Suprapubic skin (tissue), 4 donors: ENCODE data around the gene WHAMM. TPM values are rescaled to one million over a fixed set of nuclear protein-coding genes. Genes with fewer than 3 reads are reported as not detected.

Source experiments
- DNase-seq, 2 donors: peaks; one replicate each; pipeline ENCODE4 v3.0.0-alpha.2; 2019; ENCODE audit warnings: low spot score in 2 of 2
- H3K27ac ChIP-seq: fragments of 200-600 bp; sonication (generic); one replicate; pipeline ENCODE4 v1.5.1; 2019
- H3K27me3 ChIP-seq: fragments of 200-600 bp; sonication (generic); one replicate; pipeline ENCODE4 v1.5.1; 2019
- H3K36me3 ChIP-seq: fragments of 200-600 bp; sonication (generic); one replicate; pipeline ENCODE4 v1.5.1; 2019
- H3K4me1 ChIP-seq: fragments of 200-600 bp; sonication (generic); one replicate; pipeline ENCODE4 v1.5.1; 2019
- H3K4me3 ChIP-seq: fragments of 200-600 bp; sonication (generic); one replicate; pipeline ENCODE4 v1.5.1; 2019; ENCODE audit warnings: mild to moderate bottlenecking
- H3K9me3 ChIP-seq: fragments of 200-600 bp; sonication (generic); one replicate; pipeline ENCODE4 v1.5.1; 2019
- CTCF ChIP-seq, 2 donors: fragments of 200-600 bp in 1 of 2; fragments of 450-650 bp in 1 of 2; sonication (generic) in 1 of 2; IDR thresholded peaks; one replicate each; pipeline ENCODE4 v1.5.1; 2016 to 2019; ENCODE audit warnings: antibody characterized with exemption in 2 of 2, mild to moderate bottlenecking in 1 of 2, moderate library complexity in 1 of 2
- EP300 ChIP-seq: sonication (generic); formaldehyde crosslinking; IDR thresholded peaks from one replicate; pipeline ENCODE4 v1.6.1; 2017; ENCODE audit warnings: antibody characterized with exemption
- POLR2A ChIP-seq, 2 donors: fragments of 450-650 bp; IDR thresholded peaks; one replicate each; pipeline ENCODE4 v1.6.1; 2017; ENCODE audit warnings: antibody characterized with exemption in 2 of 2, mild to moderate bottlenecking in 2 of 2, moderate library complexity in 2 of 2
- POLR2AphosphoS5 ChIP-seq, 3 donors: sonication (generic); formaldehyde crosslinking; IDR thresholded peaks; one replicate each; pipeline ENCODE4 v1.6.1; 2017; ENCODE audit warnings: antibody characterized with exemption in 3 of 3
- WGBS: methylation state at CpG from one replicate; pipeline ENCODE4 v1.1.5; 2018; 5-methylcytosine and 5-hydroxymethylcytosine counted together
- total RNA-seq, 4 donors: library from RNA; depleted of rRNA; stranded (reverse); fragments of >200 nt; gene quantifications; one replicate each; pipeline ENCODE4 v1.1.0, GENCODE V29; 2016

WHAMM gene
- total RNA-seq, 4 donors from 2014 or later: 8.1 to 15.9 (median 10.4) TPM

GRCh38 chr15:82851981-82852511 lies 42.6 kb downstream of the WHAMM start:
- DNase-seq: peak in 1 of 2 donors; percentile 30
- WGBS: 89% methylated on average over 8 of the region's 9 CpGs
- Histone ChIP-seq H3K27ac (no peak overlapping the region), H3K4me1 (peaks cover 13% of the 10 kb centered on the region), H3K27me3 (no peaks in the 10 kb centered on the region), H3K9me3 (no peaks in the 10 kb centered on the region), H3K36me3 (no peaks in the 10 kb centered on the region), H3K4me3 (no peak overlapping the region)
- no peak for TF ChIP-seq POLR2AphosphoS5 (IDR thresholded peaks at IDR 0.05)
- TF ChIP-seq EP300: no peak

- H3K27ac ChIP-seq: no peak overlapping the region
- TF ChIP-seq POLR2A (IDR thresholded peaks at IDR 0.05) (no peak), POLR2AphosphoS5 (IDR thresholded peaks at IDR 0.05) (no peak), CTCF (IDR thresholded peaks at IDR 0.05) (no peak), EP300 (no peak)
Measured at GRCh38 chr15:82852941-82853561, 43.6 kb downstream of the WHAMM start.

GRCh38 chr15:82854554-82854953 lies 45.1 kb downstream of the WHAMM start:
- Histone ChIP-seq H3K4me3 (no peak overlapping the region), H3K27ac (no peak overlapping the region), H3K36me3 (no peaks in the 10 kb centered on the region), H3K27me3 (no peaks in the 10 kb centered on the region), H3K9me3 (no peaks in the 10 kb centered on the region), H3K4me1 (peaks cover 7% of the 10 kb centered on the region)
- WGBS: 91% methylated on average over 21 of the region's 21 CpGs
- no peak for TF ChIP-seq POLR2A (IDR thresholded peaks at IDR 0.05)
- no peak for TF ChIP-seq POLR2AphosphoS5 (IDR thresholded peaks at IDR 0.05)
- TF ChIP-seq CTCF (IDR thresholded peaks at IDR 0.05): no peak
- no peak for TF ChIP-seq EP300
- DNase-seq: peak in 1 of 2 donors; percentile 28

More at GRCh38 chr15:82852941-82853561, 43.6 kb downstream of the WHAMM start:
- Histone ChIP-seq H3K27me3 (no peaks in the 10 kb centered on the region), H3K4me1 (peaks cover 13% of the 10 kb centered on the region), H3K4me3 (no peak overlapping the region), H3K36me3 (no peaks in the 10 kb centered on the region), H3K9me3 (no peaks in the 10 kb centered on the region)
- peak in 1 of 2 donors; percentile 43 for DNase-seq
- 52% methylated on average over 13 of the region's 16 CpGs for WGBS

GRCh38 chr15:82855286-82856100 lies 46.1 kb downstream of the WHAMM start:
- no peaks in the 10 kb centered on the region for H3K36me3 ChIP-seq
- TF ChIP-seq EP300: no peak
- no peak for TF ChIP-seq POLR2AphosphoS5 (IDR thresholded peaks at IDR 0.05)
- TF ChIP-seq CTCF (IDR thresholded peaks at IDR 0.05): no peak
- no peak for TF ChIP-seq POLR2A (IDR thresholded peaks at IDR 0.05)
- H3K4me1 ChIP-seq: no peaks in the 10 kb centered on the region
- WGBS: 81% methylated on average over 17 of the region's 17 CpGs
- H3K27me3 ChIP-seq: no peaks in the 10 kb centered on the region
- no peak overlapping the region for H3K27ac ChIP-seq
- no peaks in the 10 kb centered on the region for H3K9me3 ChIP-seq
- DNase-seq: peak in 1 of 2 donors; percentile 44
- no peak overlapping the region for H3K4me3 ChIP-seq

GRCh38 chr15:82856397-82857170 lies 47.2 kb downstream of the WHAMM start:
- no peaks in the 10 kb centered on the region for H3K9me3 ChIP-seq
- H3K27ac ChIP-seq: no peak overlapping the region
- DNase-seq: peak in 1 of 2 donors; percentile 27
- no peaks in the 10 kb centered on the region for H3K36me3 ChIP-seq
- H3K4me1 ChIP-seq: no peaks in the 10 kb centered on the region
- TF ChIP-seq EP300 (no peak), POLR2AphosphoS5 (IDR thresholded peaks at IDR 0.05) (no peak), POLR2A (IDR thresholded peaks at IDR 0.05) (no peak), CTCF (IDR thresholded peaks at IDR 0.05) (no peak)
- no peaks in the 10 kb centered on the region for H3K27me3 ChIP-seq
- WGBS: 93% methylated on average over 10 of the region's 10 CpGs
- H3K4me3 ChIP-seq: no peak overlapping the region
